ENCODE data around the gene ANAPC4.

- no peak for TF ChIP-seq POLR2A (IDR thresholded peaks at IDR 0.05; ENCODE audit: low read depth)
- TF ChIP-seq, protein P1, sequence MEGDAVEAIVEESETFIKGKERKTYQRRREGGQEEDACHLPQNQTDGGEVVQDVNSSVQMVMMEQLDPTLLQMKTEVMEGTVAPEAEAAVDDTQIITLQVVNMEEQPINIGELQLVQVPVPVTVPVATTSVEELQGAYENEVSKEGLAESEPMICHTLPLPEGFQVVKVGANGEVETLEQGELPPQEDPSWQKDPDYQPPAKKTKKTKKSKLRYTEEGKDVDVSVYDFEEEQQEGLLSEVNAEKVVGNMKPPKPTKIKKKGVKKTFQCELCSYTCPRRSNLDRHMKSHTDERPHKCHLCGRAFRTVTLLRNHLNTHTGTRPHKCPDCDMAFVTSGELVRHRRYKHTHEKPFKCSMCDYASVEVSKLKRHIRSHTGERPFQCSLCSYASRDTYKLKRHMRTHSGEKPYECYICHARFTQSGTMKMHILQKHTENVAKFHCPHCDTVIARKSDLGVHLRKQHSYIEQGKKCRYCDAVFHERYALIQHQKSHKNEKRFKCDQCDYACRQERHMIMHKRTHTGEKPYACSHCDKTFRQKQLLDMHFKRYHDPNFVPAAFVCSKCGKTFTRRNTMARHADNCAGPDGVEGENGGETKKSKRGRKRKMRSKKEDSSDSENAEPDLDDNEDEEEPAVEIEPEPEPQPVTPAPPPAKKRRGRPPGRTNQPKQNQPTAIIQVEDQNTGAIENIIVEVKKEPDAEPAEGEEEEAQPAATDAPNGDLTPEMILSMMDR (IDR thresholded peaks at IDR 0.05): no peak
- no peak for TF ChIP-seq POLR2AphosphoS5 (IDR thresholded peaks at IDR 0.05)
These were observed 30.1 kb upstream of the ANAPC4 start for GRCh38 chr4:25346913-25347312.
